Tibial artery (tissue), 4 donors: ENCODE measurements around the gene PRM2.

Source experiments
- DNase-seq, 2 donors: peaks; one replicate each; pipeline ENCODE4 v3.0.0-alpha.2; 2019
- H3K27ac ChIP-seq, 2 donors: fragments of 200-600 bp; sonication (generic) in 1 of 2; 1 replicate in 1 of 2; 2 replicates in 1 of 2; pipeline ENCODE4 v1.5.1; 2018 to 2019; ENCODE audit warnings: mild to moderate bottlenecking in 1 of 2
- H3K27me3 ChIP-seq, 2 donors: fragments of 200-600 bp; sonication (generic) in 1 of 2; one replicate each; pipeline versions ENCODE4 v1.5.1 to v1.6.0; 2016 to 2019
- H3K36me3 ChIP-seq, 3 donors: fragments of 200-600 bp; sonication (generic) in 2 of 3; one replicate each; pipeline ENCODE4 v1.5.1; 2016 to 2019; ENCODE audit warnings: mild to moderate bottlenecking in 2 of 3
- H3K4me1 ChIP-seq, 4 donors: fragments of 200-600 bp; sonication (generic) in 2 of 4; 1 replicate in 3 of 4; 2 replicates in 1 of 4; pipeline ENCODE4 v1.5.1; 2016 to 2019
- H3K4me3 ChIP-seq, 2 donors: fragments of 200-600 bp; sonication (generic) in 1 of 2; 1 replicate in 1 of 2; 2 replicates in 1 of 2; pipeline ENCODE4 v1.5.1; 2018 to 2019; ENCODE audit warnings: mild to moderate bottlenecking in 2 of 2
- H3K9me3 ChIP-seq, 3 donors: fragments of 200-600 bp; sonication (generic) in 1 of 3; one replicate each; pipeline ENCODE4 v1.5.1; 2016 to 2019
- intact Hi-C: fragments of 100-400 bp; cut with DNase I; formaldehyde crosslinking; loops from one replicate; pipeline ENCODE4 v1.15.0; 2023; ENCODE audit warnings: low total_unique reads
- TF ChIP-seq, protein P1 (sequence below), 2 experiments: fragments of 200-600 bp in 1 of 2; fragments of 450-650 bp in 1 of 2; IDR thresholded peaks; one replicate each; pipeline ENCODE4 v1.5.1; 2017 to 2019; ENCODE audit warnings: antibody characterized with exemption in 2 of 2, mild to moderate bottlenecking in 1 of 2, moderate library complexity in 1 of 2

Gene PRM2

GRCh38 chr16:11263737-11264136, 12.5 kb downstream of the PRM2 start:
- Histone ChIP-seq H3K4me1 (peaks cover 0 to 12% (median 9%) of the 10 kb centered on the region in 4 donors), H3K4me3 (no peak overlapping the region), H3K9me3 (no peaks in the 10 kb centered on the region), H3K27me3 (no peaks in the 10 kb centered on the region), H3K27ac (no peak overlapping the region), H3K36me3 (no peaks in the 10 kb centered on the region)
- TF ChIP-seq, protein P1, sequence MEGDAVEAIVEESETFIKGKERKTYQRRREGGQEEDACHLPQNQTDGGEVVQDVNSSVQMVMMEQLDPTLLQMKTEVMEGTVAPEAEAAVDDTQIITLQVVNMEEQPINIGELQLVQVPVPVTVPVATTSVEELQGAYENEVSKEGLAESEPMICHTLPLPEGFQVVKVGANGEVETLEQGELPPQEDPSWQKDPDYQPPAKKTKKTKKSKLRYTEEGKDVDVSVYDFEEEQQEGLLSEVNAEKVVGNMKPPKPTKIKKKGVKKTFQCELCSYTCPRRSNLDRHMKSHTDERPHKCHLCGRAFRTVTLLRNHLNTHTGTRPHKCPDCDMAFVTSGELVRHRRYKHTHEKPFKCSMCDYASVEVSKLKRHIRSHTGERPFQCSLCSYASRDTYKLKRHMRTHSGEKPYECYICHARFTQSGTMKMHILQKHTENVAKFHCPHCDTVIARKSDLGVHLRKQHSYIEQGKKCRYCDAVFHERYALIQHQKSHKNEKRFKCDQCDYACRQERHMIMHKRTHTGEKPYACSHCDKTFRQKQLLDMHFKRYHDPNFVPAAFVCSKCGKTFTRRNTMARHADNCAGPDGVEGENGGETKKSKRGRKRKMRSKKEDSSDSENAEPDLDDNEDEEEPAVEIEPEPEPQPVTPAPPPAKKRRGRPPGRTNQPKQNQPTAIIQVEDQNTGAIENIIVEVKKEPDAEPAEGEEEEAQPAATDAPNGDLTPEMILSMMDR (IDR thresholded peaks at IDR 0.05), result no peak
- intact Hi-C loops, result no loop called here
- no peak for DNase-seq

DNA sequence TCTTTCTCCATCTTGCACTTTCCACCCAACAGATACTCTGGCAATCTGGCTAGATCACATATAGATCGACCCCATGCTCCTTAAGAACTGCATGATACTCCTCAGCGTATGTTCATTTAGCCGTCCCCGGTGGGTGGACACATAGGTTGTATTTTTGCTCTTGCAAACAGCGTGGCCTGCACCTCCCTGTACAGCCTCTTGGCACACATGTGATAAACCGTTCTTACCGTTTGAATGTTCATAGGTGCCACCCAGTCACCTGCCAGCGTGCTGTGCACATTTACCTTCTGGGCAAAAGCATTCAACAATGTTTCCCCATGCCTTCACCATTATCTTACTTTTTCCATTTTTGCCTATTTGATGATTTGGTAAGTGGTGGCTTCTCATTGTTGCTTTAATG, 13.4 kb downstream of the PRM2 start:
- H3K27ac ChIP-seq, result no peak overlapping the region
- TF ChIP-seq, protein P1 (IDR thresholded peaks at IDR 0.05), result no peak

DNA sequence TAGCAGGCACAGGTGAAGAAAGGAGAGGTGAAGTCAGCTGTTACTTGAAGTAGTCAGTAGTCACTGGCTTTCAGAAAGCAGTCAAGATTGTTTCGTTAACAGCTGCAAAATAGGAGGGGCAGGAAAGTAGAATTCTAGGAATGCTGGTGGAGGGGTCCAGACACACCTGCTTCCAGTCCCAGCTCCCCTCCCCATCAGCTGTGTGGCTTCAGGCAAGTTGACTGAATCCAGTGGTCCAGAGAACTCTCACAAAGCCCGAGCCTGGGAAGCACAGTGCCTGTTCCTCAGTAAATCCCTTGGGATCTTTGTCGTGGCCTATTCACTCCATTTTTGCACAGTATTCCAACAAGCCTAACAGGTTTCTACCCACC, 15.7 kb downstream of the PRM2 start:
- H3K4me1 ChIP-seq, result peaks cover 0 to 27% (median 23%) of the 10 kb centered on the region in 4 donors
- no peaks in the 10 kb centered on the region for H3K9me3 ChIP-seq
- no peak overlapping the region for H3K27ac ChIP-seq
- no peak for DNase-seq
- TF ChIP-seq, protein P1 (IDR thresholded peaks at IDR 0.05), result no peak
- no peaks in the 10 kb centered on the region for H3K27me3 ChIP-seq
- intact Hi-C loops, result no loop called here
- H3K36me3 ChIP-seq, result no peaks in the 10 kb centered on the region
- H3K4me3 ChIP-seq, result no peak overlapping the region

More for the DNA sequence above, 13.4 kb downstream of the PRM2 start:
- H3K27me3 ChIP-seq, result no peaks in the 10 kb centered on the region
- H3K4me1 ChIP-seq, result peaks cover 0 to 18% (median 14%) of the 10 kb centered on the region in 4 donors
- intact Hi-C loops, result no loop called here
- no peaks in the 10 kb centered on the region for H3K9me3 ChIP-seq
- H3K4me3 ChIP-seq, result no peak overlapping the region
- DNase-seq, result no peak
- no peaks in the 10 kb centered on the region for H3K36me3 ChIP-seq

DNA sequence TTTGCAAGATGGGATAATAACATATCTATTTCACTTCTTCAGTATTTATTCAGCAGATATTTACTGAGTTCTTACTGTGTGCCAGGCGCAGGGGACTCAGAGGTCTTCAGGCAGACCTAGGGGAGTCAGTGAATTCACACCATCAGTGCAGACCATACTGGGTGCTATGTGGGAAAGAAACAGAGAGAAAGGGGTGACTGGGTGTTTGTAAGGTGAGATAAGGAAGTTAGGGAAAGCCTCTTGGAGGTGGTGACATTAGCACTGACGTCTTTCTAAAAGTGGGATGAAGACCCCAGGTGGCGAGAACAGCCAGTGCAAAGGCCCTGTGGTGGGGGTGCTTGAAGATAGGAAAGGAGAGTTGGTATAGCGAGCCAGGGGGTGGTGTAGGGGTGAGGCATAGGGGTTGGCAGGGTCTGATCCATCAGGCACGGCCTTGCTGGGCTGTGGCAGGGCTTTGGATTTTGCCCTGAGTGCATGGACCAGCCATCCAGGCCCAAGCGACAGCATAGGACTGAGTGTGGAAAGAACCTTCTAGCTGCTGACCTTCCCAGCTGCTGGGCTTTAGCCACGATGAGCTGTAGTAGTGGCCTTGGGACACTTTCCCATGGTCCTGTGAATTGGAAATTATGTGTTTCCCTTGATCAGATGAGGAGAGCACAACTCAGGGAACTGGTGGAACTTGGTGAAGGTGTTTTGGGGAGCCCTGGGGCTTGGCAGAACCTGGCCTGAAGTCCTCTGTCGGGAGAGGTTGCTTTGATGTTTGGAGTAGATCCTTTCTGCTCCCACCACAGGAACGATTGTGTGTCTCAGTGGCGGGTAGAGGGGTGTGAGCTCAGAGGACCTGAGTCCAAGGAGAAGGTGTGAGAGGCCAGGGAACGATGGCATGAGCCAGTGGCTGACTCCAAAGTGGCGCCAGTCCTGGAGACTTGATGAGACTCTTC, 16.4 kb downstream of the PRM2 start:
- DNase-seq, result no peak
- Histone ChIP-seq H3K9me3 (no peaks in the 10 kb centered on the region), H3K27me3 (no peaks in the 10 kb centered on the region), H3K36me3 (no peaks in the 10 kb centered on the region), H3K4me1 (peaks cover 0 to 32% (median 29%) of the 10 kb centered on the region in 4 donors), H3K4me3 (no peak overlapping the region), H3K27ac (peak overlapping the region; percentile 53 to 64)
- TF ChIP-seq, protein P1 (IDR thresholded peaks at IDR 0.05), result no peak
- intact Hi-C loops, result loop anchor here (5.0 kb wide), 1 partner anchor 522 kb away; no protein-coding TSS in a partner anchor

DNA sequence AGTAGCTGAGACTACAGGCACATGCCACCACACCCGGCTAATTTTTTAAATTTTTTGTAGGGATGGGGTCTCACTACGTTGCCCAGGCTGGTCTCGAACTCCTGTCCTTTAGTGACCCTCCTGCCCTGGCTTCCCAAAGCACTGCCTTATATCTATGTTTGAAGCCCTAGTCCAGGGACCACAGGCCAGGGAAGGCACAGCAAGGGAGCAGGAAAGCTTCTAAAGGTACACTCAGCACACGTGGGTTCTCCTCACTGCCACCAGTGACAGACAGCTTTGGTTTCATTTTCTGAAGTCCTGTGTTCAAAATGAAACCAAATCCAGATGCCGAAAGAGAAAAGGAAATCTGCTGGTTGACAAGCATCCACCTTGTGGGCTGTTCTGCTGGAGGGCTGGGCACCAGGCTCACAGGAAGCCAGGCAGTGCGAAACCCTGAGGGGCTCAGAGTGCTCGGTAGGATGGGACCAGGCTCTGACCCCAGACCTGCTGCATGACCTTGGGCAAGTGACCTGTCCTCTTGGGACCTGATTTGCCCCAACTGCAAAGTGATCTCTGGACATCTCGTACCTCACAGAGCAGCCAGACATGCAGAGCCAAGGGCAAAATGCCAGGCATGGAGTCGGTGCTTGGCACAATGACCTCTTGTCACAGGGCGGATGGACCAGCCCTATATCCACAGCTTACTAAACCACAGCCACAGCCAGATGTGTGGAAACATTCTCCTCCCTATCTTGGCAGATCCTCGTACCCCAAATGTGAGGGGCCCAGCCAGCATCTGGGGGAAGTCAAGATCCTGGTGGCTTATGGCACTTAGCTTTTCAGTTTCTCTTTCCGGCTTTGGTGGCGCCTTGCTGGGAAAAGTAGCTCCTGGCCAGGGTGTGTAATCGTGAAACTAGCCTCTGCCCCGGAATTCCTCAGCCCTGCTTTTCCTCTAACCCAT, 17.5 kb downstream of the PRM2 start:
- Histone ChIP-seq H3K4me3 (peak overlapping the region; percentile 4 to 42), H3K9me3 (no peaks in the 10 kb centered on the region), H3K27ac (peak overlapping the region; percentile 53 to 64), H3K36me3 (no peaks in the 10 kb centered on the region), H3K27me3 (no peaks in the 10 kb centered on the region), H3K4me1 (peaks cover 0 to 43% (median 36%) of the 10 kb centered on the region in 4 donors)
- intact Hi-C loops, result loop anchor here (5.0 kb wide), 1 partner anchor 523 kb away; no protein-coding TSS in a partner anchor
- DNase-seq, result peak; percentile 62 to 82
- TF ChIP-seq, protein P1 (IDR thresholded peaks at IDR 0.05), result no peak
